Measurements from ENCODE around the gene AAR2.

Gene AAR2

DNA sequence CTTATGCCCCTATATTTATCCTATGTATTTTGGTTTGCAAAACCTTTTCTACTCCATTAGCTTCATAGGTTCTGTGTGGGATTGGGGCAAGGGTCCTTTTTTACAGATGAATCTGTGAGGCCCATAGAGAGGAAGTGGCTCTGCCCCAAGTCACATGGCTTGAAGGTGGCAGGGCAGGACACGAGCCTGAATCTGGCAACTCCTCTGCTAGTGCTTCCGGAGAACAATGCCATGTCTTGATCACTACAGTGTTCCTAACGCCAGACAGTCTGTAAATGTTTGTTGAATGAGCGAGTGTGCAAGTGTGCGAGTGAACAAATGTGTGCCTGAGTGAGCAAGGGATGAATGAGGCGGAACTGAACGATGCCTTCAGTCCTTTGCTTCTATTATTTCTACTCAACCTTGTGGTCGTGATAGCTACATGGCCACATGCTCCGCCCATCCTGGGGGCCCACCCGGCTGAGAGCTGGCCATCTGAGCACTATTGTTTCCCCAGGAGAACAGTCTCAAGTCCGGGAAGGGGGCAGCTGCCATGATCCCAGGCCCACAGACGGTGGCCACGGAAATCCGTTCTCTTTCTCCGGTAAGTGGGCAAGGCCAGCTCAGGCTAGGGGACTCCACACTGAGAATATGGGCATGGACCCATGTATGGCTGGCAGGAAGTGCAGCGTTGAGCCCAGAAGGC is 17.8 kb upstream of the AAR2 start:
- DNase-seq: no peak

DNA sequence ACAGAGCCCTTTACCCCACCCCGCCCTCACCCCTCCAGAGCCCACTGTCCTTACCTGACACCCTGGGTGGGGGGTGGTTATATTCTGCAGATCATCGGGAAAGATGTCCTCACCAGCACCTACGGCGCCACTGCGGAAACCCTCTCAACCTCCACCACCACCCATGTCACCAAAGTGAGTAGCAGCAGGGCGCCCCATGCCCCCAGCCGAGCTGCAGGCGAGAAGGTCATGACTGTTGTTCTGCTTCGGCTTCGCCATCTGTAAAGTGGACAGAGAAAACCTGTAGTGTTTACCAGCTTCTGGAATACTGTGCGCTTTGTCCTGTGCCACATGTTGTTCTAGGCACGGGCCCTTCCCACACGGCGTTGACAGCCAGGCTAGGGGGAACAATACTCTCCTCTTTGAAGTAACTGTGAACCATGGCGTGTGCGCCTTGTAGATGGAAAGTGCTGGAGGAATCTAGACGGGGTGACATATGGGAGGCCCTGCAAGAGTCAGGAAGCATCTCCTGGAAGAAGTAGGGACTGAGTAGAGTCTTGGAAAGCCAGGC is 16.5 kb upstream of the AAR2 start:
- DNase-seq: no peak

- no peak for DNase-seq
Measured at GRCh38 chr20:36225666-36226065, 10.6 kb upstream of the AAR2 start.

- no peak for DNase-seq
Measured at GRCh38 chr20:36228770-36229169, 7.5 kb upstream of the AAR2 start.

- no peak for DNase-seq
Measured at GRCh38 chr20:36230019-36230418, 6.3 kb upstream of the AAR2 start.

GRCh38 chr20:36231331-36231730 is 4.9 kb upstream of the AAR2 start:
- DNase-seq: no peak

- DNase-seq: no peak
Measured at GRCh38 chr20:36234771-36235320, 1.4 kb upstream of the AAR2 start.

GRCh38 chr20:36236786-36237121 is 476 bp downstream of the AAR2 start:
- no peak for DNase-seq

- DNase-seq: no peak
Measured at GRCh38 chr20:36237477-36237876, 1.2 kb downstream of the AAR2 start.

DNA sequence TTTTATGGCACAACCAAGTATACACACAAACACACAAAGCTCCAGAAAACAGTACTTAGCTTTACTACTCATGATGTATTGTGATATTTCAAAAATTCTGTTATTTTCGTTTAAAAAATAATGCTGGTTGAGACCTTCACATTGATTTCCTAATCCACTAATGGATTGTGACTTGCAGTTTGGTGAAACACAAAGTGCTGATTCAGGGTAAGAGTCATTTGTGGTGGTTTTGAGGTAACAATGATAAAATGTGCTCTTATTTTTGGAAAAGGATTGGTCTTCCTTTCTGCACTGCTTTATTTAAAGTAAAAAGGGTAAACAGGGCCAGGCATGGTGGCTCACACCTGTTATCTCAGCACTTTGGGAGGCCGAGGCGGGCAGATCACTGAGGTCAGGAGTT is 1.9 kb downstream of the AAR2 start:
- DNase-seq: no peak

DNA sequence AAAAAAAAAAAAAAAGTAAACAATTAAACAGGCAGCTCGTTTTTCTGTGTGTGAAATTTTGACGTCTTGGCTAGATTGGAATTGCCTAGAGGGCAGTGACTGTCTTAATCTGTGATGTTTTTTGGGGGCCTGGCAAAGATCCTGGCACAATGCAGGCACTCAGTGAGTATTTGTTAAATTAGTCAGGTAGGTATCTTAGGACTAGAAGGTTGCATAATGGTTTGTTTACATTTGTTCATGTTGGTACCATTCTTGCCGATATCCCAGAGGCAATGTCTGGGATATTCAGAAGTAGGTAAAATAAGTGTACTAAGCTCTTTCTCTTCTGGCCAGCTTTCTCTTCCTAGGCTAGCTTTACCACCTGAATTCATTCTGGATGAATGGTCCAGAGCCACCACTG is 2.5 kb downstream of the AAR2 start:
- DNase-seq: no peak

- no peak for DNase-seq
Measured at GRCh38 chr20:36240076-36240475, 3.8 kb downstream of the AAR2 start.

- DNase-seq: no peak
Measured at GRCh38 chr20:36241678-36242077, 5.4 kb downstream of the AAR2 start.

DNA sequence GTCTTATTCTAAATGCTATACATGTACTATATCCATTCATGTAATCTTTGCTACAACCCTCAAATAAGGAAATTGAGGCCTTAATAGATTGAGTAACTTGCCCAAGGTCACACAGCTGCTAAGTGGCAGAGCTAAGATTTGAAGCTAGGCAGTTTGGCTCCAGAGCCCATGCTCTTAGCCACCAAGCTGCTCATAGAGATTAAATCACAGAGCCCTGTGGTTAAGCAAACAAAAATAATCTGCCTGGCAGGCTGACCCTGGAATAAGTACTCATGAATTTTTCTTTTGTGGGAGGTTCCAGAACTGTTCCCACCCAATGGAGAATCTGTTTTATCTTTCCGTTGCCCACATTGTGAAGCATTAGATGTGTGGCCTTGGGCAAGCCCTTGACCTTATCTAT is 7.4 kb downstream of the AAR2 start:
- no peak for DNase-seq

- no peak for DNase-seq
Measured at GRCh38 chr20:36246401-36246800, 10.1 kb downstream of the AAR2 start.

- no peak for DNase-seq
Measured at GRCh38 chr20:36248836-36249235, 12.6 kb downstream of the AAR2 start.

- no peak for DNase-seq
Measured at GRCh38 chr20:36249450-36249849, 13.2 kb downstream of the AAR2 start.

DNA sequence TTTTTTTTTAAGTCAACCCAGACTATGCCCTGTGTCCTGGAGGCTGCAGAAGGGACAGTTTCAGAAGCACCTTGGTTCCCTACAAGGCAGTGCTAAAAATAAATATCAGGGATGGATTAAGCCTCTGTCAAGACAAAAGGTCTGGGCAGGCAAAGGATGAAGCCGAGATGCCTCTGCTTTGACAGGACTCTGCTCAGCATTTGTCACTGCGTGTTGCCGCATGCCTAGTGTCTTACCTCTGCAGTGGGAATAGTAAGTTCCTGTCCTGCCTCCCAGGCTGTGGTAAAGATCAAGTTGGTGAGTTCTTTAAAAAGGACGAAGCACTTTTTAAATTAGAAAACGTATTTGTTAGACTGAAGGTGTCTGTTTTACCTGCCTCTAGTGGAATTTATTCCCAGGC is 15.1 kb downstream of the AAR2 start:
- no peak for DNase-seq

DNA sequence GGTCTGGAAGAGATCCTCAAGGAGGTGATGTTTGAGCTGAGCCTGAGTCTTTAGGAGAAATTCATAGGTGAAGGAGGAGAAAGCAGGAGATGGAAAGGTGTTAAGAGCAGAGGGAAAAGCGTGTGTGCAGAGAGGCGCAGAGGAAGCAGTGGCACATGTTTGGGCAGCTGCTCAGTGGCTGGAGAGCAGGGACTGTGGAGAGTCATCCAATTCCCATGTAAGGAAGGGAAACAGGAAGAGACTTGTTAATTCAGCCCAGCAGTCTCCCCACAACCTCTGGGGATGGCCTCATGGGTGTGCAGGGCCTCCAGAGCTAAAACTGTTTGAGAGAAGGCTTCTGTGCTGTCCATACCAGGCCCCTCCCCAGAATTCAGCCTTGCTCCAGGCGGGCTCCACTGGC is 16.2 kb downstream of the AAR2 start:
- DNase-seq: no peak

GRCh38 chr20:36253036-36253435 is 16.8 kb downstream of the AAR2 start:
- DNase-seq: no peak

- no peak for DNase-seq
Measured at GRCh38 chr20:36254076-36254475, 17.8 kb downstream of the AAR2 start.

GRCh38 chr20:36255445-36255844 is 19.2 kb downstream of the AAR2 start:
- no peak for DNase-seq

DNA sequence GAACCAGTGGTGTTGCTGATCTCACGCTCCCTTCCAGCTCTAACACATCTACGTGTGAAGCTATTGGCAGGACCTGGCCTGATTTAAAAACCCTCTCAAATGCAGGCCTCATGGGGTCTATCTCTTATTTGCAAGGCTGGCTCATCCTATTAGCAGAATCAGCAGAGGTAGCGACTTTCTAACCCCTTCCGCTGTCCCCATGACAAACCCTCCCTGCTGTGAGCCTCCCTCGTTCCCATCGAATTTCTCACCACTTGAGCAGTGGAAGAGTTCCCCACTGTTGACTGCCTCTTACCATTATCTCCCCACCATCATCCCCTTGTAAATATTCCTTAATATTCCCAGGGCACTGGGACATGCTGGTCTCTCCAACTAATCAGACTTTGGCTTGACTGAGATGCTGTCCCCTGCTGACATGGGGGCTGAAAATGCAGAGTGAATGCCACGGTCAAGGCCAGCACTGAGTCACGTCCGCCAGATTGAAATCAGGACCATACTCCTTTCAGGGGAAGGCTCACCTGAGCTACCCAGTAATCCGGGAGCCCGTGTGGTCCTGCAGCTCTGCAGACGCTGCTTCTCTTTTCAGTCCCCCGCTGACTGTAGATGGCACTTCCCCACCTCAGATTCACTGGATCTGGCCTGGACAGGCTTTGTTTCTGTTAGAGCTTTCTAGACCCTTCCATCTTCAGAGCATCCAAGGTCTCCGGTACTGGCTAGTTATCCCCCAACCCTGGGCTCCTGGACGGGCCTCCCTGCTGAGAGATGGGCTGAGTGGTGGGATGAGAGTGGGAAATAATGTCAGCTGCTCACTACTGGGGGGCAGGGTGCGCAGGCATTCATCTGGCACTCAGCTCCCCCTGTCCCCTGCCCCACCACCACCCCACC is 23.1 kb downstream of the AAR2 start:
- DNase-seq: no peak

DNA sequence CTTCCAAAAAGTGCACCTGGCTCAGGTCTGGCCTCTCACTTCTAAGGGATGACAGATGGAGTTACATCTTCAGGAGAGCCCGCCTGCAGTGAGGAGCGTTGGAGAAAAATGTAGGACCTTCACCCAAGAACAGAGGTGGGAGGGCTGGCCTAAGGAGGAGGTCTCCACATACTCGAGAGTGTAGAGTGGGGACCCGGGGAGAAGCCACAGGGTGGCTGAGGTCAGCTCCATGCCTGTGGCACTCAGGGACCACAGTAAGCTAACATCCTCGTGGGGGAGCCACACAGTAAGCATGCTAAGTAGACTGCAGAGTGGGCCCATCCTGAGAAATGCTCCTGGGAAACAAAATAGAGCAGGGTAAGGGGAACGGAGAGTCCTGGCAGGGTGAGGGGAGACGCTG is 24.0 kb downstream of the AAR2 start:
- DNase-seq: no peak
